SW 1271 (cell line): ENCODE results near the gene RAB32.
"Not testable (repeated sequence)": the region's sequence is repeated elsewhere in the genome, so short reads cannot be mapped to it uniquely, and the experiment has no call there.

ENCODE experiments used
- DNase-seq, 2 experiments: peaks; one replicate each; lab custom pipeline; 2025; lab: John Stamatoyannopoulos, UW

RAB32 gene

GRCh38 chr6:146543211-146543939, at the start of gene RAB32:
RAB32 (plus strand) TSS chr6:146543833; CDS start chr6:146543872, 39 bp downstream.
- DNase-seq = peak; percentile 74 to 82

- no peak for DNase-seq
These were observed 45.3 kb upstream of the RAB32 start for GRCh38 chr6:146498309-146498708.

DNA sequence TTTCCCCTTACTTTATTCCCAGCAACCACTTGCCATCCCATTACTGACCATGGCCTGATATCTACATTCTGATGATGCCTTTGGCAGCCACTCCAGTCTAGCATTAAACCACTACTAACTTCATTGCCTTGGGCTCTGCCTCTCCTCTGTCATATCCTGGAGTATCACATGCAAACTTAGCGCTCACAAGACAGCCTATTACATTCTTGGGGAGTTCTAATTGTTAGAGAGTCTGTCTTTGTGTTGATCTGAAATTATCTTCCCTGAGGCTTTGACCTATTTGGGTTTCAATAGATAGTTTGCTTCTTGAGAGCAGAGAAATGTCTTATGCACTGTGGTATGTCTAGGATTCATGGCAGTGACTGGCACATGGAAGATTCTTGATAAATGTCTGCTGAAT, 40.5 kb upstream of the RAB32 start:
- DNase-seq = no peak

- DNase-seq = no peak
These were observed 28.4 kb upstream of the RAB32 start for GRCh38 chr6:146515212-146515611.

DNA sequence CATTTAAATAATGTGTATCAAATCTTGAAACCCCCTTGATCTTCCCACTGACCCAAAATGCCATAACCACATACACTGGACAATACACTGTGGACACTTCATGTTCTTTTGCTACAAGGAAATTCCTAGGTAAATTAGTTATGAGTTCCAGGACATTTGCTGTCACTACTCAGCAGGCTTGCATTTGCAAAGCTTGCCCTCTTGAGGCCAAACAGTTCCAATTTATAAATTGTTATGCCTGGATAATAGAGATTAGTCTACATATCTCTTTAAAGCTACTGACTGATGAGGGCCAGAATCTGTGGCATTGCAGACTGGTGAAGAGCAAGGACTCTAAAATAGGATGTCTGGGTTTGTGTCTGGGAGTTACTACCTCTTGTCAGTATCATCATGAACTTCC, 17.4 kb upstream of the RAB32 start:
- no peak for DNase-seq

DNA sequence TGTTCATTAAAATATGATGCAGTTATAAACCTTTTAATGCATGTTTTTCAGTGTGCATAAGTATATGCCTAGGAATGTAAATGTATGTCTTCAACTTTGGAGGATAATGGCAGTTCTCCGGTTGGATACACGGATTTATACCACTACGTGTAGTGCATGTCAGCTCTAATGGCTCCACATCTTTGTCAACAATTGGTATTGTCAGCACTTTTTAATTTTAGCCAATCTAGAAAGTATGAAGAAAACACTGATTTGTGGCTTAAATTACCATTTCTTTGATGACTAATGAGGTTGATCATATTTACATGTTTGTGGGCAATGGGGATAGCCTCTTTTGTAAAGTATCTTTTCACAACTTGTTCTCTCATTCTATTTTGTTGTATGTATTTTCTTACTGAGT, 10.9 kb upstream of the RAB32 start:
- no peak for DNase-seq

GRCh38 chr6:146542881-146543210, 787 bp upstream of the RAB32 start:
- peak in 1 of 2 experiments; percentile 11 for DNase-seq

DNA sequence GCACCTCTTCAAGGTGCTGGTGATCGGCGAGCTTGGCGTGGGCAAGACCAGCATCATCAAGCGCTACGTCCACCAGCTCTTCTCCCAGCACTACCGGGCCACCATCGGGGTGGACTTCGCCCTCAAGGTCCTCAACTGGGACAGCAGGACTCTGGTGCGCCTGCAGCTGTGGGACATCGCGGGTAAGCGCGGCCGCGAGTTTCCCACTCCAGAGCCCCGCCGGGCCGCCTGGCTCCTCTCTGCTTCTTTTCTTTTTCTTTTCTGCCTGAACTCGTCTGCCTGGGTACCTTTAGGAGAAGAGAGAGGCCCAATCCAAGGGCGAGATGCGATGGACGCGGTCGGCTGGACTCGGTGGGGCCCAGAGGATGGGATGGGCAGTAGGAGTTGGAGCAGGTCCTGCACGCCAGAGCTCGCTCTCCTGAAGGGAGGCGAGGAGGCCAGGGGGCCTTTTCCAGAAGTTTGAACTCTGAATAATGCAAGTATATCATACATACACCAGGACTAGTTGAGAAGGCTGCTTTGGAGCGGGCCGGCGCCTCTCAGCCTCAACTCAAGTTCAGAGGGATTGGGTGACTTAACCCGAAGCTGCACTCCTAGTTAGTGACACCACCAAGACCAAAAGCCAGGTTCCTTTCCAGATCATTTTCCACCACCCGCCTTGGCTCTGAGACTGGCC, 445 bp downstream of the RAB32 start:
- peak in 1 of 2 experiments; percentile 64 for DNase-seq

DNA sequence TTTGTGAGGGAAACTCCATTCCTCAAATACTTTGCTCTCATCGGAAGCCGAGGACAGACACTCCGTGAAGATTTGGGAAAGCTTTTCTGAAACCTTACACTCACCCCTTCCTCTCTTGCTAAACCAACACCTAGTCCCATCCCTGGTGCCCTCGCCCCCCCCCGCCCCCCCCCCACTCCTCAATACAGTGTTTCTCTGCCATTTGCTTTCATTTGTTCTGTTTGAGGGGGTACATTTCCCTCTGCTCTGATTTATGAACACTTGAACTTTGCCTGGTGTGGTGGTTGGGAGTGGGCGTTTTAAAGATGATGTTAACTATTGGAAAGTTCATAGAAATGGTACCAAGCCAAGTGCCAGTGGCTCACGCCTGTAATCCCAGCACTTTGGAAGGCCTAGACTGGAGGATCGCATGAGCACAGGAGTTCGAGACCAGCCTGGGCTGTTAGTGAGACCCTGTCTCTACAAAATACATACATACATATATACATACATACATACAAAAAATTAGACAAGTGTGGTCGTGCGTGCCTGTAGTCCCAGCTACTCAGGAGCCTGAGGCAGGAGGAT, 1.1 kb downstream of the RAB32 start:
- DNase-seq = no peak

DNA sequence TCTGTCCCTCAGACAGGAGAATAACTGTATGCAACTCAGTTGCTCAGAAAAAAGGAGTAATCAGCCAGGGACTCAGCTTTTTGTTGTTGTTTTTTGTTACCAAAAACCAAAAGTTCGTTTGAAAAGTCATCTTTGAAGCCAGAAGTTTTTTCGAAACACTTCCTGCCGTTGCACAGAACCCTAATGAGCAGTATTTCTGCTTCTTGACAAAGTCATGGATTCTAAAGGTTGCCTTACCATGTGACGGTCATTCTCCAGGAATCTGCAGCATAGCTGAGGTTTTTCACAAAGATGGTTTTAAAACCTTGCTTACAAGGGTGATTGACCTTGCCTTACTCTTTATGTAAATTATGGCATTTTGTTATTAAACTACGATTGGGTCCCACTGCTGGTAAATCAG, 1.9 kb downstream of the RAB32 start:
- DNase-seq = peak in 1 of 2 experiments; percentile 12

GRCh38 chr6:146546443-146547043, 2.9 kb downstream of the RAB32 start:
- peak in 1 of 2 experiments; percentile 45 for DNase-seq

DNA sequence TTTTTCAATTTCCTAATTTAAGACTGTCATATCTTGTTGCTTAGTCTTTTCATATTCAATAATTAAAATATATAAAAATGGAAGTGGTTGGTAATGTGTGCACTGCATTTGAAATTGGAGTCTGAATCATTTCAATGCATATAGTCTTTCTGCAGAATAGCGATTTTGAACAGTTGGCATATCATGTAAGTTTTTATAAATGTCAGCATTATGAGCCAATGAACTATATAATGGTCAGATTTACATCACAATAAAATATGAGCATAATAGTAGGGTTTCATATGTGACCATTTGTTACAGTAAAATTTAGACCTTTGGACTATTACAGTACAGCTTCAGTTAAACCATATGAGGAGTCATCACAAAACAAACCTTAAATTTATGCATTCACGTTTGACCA, 4.3 kb downstream of the RAB32 start:
- no peak for DNase-seq

DNA sequence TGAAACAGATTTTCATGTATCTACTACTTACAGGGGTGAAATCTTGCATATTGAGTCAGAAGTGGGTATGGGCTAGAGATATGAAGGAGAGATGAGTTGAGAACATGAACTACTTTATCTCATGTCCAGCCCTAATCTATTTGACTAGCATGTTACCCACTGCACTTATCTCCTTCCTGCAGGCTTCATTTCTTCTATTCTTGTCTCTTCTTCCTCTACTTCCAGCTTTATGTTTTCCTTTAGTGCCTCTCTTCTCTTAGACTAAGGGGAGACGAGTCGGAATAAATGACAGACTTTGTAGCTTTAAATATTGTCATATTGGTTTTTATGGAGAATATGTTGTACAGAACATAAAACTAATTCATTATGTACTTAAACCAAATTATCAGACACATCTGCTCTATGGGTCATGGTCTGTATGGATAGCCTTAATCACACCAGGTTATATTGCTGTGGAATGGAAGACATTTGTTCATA, 5.3 kb downstream of the RAB32 start:
- DNase-seq = no peak

- DNase-seq = no peak
These were observed 7.3 kb downstream of the RAB32 start for GRCh38 chr6:146550911-146551310.

DNA sequence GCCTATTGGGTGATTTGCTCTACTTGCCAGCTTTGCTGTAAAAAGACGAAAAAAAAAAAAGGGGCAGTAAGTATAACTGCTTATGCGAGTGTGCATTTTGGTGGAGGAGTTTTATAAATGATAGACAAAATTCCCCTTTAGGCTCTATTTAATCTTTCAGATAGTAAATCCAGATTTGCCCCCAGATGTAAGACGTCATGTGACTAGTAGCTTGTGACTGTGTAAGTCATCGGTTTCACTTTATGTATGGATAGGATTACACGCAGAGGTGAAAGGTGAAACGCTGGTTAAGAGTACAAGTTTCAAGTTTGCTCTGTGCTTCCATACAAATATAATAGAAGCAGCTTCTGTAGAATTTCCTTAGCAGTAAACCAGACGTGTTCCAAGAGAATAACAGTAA, 7.9 kb downstream of the RAB32 start:
- DNase-seq = no peak

GRCh38 chr6:146553377-146554135, 9.9 kb downstream of the RAB32 start:
- DNase-seq = no peak

GRCh38 chr6:146560607-146561006, 17.0 kb downstream of the RAB32 start:
- DNase-seq = no peak

- DNase-seq = not testable (repeated sequence)
These were observed 23.0 kb downstream of the RAB32 start for GRCh38 chr6:146566661-146567060.

DNA sequence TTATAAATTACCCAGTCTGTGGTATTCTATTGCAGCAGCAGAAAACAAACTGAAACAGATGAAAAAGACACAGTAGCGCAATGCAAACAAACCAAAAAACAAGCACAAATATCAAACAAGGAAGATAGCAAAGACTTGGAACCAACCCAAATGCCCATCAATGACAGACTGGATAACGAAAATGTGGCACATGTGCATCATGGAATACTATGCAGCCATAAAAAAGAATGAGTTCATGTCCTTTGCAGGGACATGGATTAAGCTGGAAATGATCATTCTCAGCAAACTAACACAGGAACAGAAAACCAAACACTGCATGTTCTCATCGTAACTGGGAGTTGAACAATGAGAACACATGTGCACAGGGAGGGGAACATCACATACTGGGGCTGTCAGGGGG, 25.0 kb downstream of the RAB32 start:
- not testable (repeated sequence) for DNase-seq

GRCh38 chr6:146574211-146574610, 30.6 kb downstream of the RAB32 start:
- DNase-seq = no peak

- no peak for DNase-seq
These were observed 34.4 kb downstream of the RAB32 start for GRCh38 chr6:146578054-146578453.

GRCh38 chr6:146581968-146582367, 38.3 kb downstream of the RAB32 start:
- no peak for DNase-seq
